ENCODE measurements around the gene CACNA1I.

DNA sequence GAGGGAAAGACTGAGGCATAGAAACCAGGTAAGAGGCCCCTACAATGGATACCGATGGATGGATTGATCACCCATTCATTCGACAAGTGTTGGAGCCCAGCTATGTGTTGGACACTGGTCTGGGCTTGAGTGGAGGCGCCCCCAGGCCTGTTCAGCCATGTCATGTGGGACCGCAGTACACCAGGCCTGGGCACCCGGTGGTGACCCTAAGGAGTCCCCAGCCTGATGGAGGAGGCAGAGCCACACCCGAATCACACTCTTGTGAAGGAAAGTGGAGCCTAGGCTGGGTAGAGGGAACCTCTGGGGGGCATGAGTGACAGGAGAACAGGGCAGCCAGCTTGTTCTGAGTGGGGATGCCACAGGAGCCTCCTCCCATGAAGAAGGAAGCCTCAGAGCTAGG lies 10.2 kb downstream of the CACNA1I start:
- TF ChIP-seq POLR2A (IDR thresholded peaks at IDR 0.05): no peak
- TF ChIP-seq, protein P1, sequence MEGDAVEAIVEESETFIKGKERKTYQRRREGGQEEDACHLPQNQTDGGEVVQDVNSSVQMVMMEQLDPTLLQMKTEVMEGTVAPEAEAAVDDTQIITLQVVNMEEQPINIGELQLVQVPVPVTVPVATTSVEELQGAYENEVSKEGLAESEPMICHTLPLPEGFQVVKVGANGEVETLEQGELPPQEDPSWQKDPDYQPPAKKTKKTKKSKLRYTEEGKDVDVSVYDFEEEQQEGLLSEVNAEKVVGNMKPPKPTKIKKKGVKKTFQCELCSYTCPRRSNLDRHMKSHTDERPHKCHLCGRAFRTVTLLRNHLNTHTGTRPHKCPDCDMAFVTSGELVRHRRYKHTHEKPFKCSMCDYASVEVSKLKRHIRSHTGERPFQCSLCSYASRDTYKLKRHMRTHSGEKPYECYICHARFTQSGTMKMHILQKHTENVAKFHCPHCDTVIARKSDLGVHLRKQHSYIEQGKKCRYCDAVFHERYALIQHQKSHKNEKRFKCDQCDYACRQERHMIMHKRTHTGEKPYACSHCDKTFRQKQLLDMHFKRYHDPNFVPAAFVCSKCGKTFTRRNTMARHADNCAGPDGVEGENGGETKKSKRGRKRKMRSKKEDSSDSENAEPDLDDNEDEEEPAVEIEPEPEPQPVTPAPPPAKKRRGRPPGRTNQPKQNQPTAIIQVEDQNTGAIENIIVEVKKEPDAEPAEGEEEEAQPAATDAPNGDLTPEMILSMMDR (IDR thresholded peaks at IDR 0.05): no peak
